MCF 10A (cell line): Measurements from ENCODE around the gene POU2F3. TPM values are rescaled to one million over a fixed set of nuclear protein-coding genes. Genes with fewer than 3 reads are reported as not detected.

ENCODE experiments used
- BruUV-seq: library from RNA; stranded (reverse); fragments of 400-500 nt; replicated peaks from 2 replicates; lab custom pipeline; 2021; lab: Mats Ljungman, UMichigan
- CTCF ChIA-PET: fragments of 300-600 bp; sonication (Branson Sonifier 250); formaldehyde crosslinking; extraction: SDS; loops from one replicate; lab custom pipeline; 2021; ENCODE audit warnings: antibody characterized with exemption, inconsistent platforms; lab: Yijun Ruan, JAX
- POLR2A ChIA-PET: fragments of 300-600, 350-650 bp; sonication (Branson Sonifier 250); formaldehyde crosslinking; extraction: SDS; loops from one replicate; lab custom pipeline; 2020; ENCODE audit warnings: antibody characterized with exemption, inconsistent platforms; lab: Yijun Ruan, JAX
- DNase-seq: peaks from one replicate; pipeline ENCODE4 v3.0.0-alpha.2; 2018; ENCODE audit not compliant: unreplicated experiment
- H3K27ac Mint-ChIP-seq: one replicate; pipeline ENCODE4 v1.8.0; 2022; ENCODE audit warnings: mild to moderate bottlenecking, low read depth, mixed read lengths; ENCODE audit not compliant: unreplicated experiment
- H3K27me3 Mint-ChIP-seq: one replicate; pipeline ENCODE4 v1.8.0; 2022; ENCODE audit warnings: mixed read lengths; ENCODE audit not compliant: insufficient read depth, unreplicated experiment
- H3K36me3 Mint-ChIP-seq: one replicate; pipeline ENCODE4 v1.8.0; 2022; ENCODE audit warnings: mild to moderate bottlenecking, moderate library complexity, mixed read lengths; ENCODE audit not compliant: insufficient read depth, unreplicated experiment
- H3K4me1 Mint-ChIP-seq: one replicate; pipeline ENCODE4 v1.8.0; 2022; ENCODE audit warnings: mixed read lengths; ENCODE audit not compliant: insufficient read depth, unreplicated experiment
- H3K4me3 Mint-ChIP-seq: one replicate; pipeline ENCODE4 v1.8.0; 2022; ENCODE audit warnings: mild to moderate bottlenecking, moderate library complexity, mixed read lengths; ENCODE audit not compliant: unreplicated experiment
- H3K9me3 Mint-ChIP-seq: one replicate; pipeline ENCODE4 v1.8.0; 2022; ENCODE audit warnings: mixed read lengths; ENCODE audit not compliant: unreplicated experiment
- CTCF ChIP-seq: fragments of 200-600 bp; IDR thresholded peaks from one replicate; pipeline ENCODE4 v1.8.0; 2022; ENCODE audit warnings: antibody characterized with exemption, mild to moderate bottlenecking; ENCODE audit not compliant: unreplicated experiment
- intact Hi-C: fragments of 100-400 bp; cut with micrococcal nuclease; formaldehyde crosslinking; loops from 2 replicates; pipeline ENCODE4 v1.14.1; 2022
- total RNA-seq: library from RNA; stranded (reverse); gene quantifications from 2 replicates; pipeline ENCODE4 v1.2.3, GENCODE V29; 2022

Gene POU2F3
- total RNA-seq, 1 experiment from 2014 or later = not detected

GRCh38 chr11:120314861-120315260, 74.9 kb downstream of the POU2F3 start:
- ChIA-PET CTCF (interaction anchor here (1.4 to 1.5 kb wide), 2 partner anchors 10 to 15 kb away, joined by 4 read pairs; no protein-coding TSS in a partner anchor), POLR2A (interaction anchor here (0.6 to 0.9 kb wide), 2 partner anchors 11 to 17 kb away, joined by 3 to 4 read pairs; no protein-coding TSS in a partner anchor)
- no peak overlapping the region for H3K4me3 Mint-ChIP-seq

GRCh38 chr11:120316880-120317688, 77.1 kb downstream of the POU2F3 start:
- ChIA-PET POLR2A (interaction anchor here (0.5 to 1.4 kb wide), 2 partner anchors 18 to 123 kb away, joined by 3 read pairs; no protein-coding TSS in a partner anchor), CTCF (interaction anchor here (0.6 to 2.0 kb wide), 7 partner anchors 10 to 878 kb away, joined by 3 to 8 read pairs (median 4); no protein-coding TSS in a partner anchor)
- no peak for TF ChIP-seq CTCF
- H3K27ac Mint-ChIP-seq = peak overlapping the region; percentile 57
- BruUV-seq = no TSS peak
- no peaks in the 10 kb centered on the region for H3K36me3 Mint-ChIP-seq
- H3K27me3 Mint-ChIP-seq = no peaks in the 10 kb centered on the region
- H3K4me1 Mint-ChIP-seq = peaks cover 24% of the 10 kb centered on the region
- peak overlapping the region; percentile 11 for H3K4me3 Mint-ChIP-seq
- intact Hi-C loops = no loop called here
- peak; percentile 76 for DNase-seq
- H3K9me3 Mint-ChIP-seq = no peaks in the 10 kb centered on the region

More at GRCh38 chr11:120314861-120315260, 74.9 kb downstream of the POU2F3 start:
- no TSS peak for BruUV-seq
- intact Hi-C loops = no loop called here
- no peak overlapping the region for H3K27ac Mint-ChIP-seq
- no peak for TF ChIP-seq CTCF
- H3K9me3 Mint-ChIP-seq = no peaks in the 10 kb centered on the region
- H3K27me3 Mint-ChIP-seq = no peaks in the 10 kb centered on the region
- peaks cover 24% of the 10 kb centered on the region for H3K4me1 Mint-ChIP-seq
- H3K36me3 Mint-ChIP-seq = no peaks in the 10 kb centered on the region
- DNase-seq = no peak

- peaks cover 24% of the 10 kb centered on the region for H3K4me1 Mint-ChIP-seq
- CTCF ChIA-PET = interaction anchor here (0.7 to 2.0 kb wide), 7 partner anchors 11 to 877 kb away, joined by 3 to 8 read pairs (median 4); no protein-coding TSS in a partner anchor
- no peaks in the 10 kb centered on the region for H3K36me3 Mint-ChIP-seq
- no peak for DNase-seq
- intact Hi-C loops = no loop called here
- H3K9me3 Mint-ChIP-seq = no peaks in the 10 kb centered on the region
- POLR2A ChIA-PET = interaction anchor here (0.5 to 1.4 kb wide), 6 partner anchors 11 to 622 kb away, joined by 3 read pairs; no protein-coding TSS in a partner anchor
- H3K27ac Mint-ChIP-seq = no peak overlapping the region
- BruUV-seq = no TSS peak
- H3K27me3 Mint-ChIP-seq = no peaks in the 10 kb centered on the region
- no peak for TF ChIP-seq CTCF
- H3K4me3 Mint-ChIP-seq = peak overlapping the region; percentile 12
These were observed 77.9 kb downstream of the POU2F3 start for GRCh38 chr11:120317689-120318480.
